ENCODE results near the gene GOLGA6L1.
"Not testable (repeated sequence)": the region's sequence is repeated elsewhere in the genome, so short reads cannot be mapped to it uniquely, and the experiment has no call there.

The GOLGA6L1 gene

DNA sequence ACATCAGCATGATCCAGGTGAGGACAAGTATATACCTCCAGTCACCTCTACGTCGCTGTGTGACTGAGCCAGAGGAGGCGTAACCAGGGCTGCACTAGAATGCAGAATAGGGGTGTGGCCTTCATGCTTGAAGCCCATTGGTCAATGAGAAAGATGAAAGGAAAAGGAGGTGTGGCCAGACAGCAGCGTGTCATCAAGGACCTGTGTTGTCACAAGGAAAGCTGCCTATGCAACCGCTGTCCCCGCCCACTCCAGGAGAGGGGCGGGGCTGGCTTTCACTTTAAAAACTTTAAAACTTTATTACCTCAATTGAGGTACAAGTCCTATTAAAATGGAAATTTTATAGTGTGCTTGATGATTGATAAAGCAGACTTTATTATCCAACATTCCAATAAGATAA, at the start of gene GOLGA6L1:
Gene GOLGA6L1 (minus strand): TSS at position 101 of the 400 bp plus-strand sequence. CDS start 91 bp downstream, at position 10.
- DNase-seq, result not testable (repeated sequence)

DNA sequence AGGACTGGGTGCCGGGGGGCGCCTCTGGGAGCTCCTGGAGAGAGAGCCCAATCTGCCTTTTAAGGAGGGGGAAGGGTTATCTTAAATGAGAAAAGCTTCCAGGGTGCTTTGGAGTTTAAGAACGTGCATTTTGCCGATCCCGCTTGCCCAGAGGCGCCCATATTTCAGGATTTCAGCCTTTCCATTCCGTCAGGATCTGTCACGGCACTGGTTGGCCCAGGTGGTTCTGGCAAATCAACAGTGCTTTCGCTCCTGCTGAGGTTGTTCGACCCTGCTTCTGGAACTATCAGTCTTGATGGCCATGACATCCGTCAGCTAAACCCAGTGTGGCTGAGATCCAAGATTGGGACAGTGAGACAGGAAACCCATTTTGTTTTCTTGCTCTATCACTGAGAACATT, 44.6 kb upstream of the GOLGA6L1 start:
- not testable (repeated sequence) for DNase-seq

DNA sequence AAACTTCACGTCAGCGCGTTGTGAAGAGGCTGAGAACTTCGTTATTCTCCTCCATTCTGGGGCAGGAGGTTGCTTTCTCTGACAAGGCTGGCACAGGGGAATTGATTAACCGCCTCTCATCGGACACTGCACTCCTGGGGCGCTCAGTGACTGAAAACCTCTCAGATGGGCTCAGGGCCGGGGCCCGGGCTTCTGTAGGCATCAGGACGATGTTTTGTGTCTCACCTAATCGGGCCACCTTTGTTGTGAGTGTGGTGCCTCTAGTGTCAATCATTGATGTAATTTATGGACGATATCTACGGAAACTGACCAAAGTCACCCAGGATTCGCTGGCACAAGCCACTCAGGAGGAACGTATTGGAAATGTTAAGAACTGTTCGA, 43.9 kb upstream of the GOLGA6L1 start:
- not testable (repeated sequence) for DNase-seq

DNA sequence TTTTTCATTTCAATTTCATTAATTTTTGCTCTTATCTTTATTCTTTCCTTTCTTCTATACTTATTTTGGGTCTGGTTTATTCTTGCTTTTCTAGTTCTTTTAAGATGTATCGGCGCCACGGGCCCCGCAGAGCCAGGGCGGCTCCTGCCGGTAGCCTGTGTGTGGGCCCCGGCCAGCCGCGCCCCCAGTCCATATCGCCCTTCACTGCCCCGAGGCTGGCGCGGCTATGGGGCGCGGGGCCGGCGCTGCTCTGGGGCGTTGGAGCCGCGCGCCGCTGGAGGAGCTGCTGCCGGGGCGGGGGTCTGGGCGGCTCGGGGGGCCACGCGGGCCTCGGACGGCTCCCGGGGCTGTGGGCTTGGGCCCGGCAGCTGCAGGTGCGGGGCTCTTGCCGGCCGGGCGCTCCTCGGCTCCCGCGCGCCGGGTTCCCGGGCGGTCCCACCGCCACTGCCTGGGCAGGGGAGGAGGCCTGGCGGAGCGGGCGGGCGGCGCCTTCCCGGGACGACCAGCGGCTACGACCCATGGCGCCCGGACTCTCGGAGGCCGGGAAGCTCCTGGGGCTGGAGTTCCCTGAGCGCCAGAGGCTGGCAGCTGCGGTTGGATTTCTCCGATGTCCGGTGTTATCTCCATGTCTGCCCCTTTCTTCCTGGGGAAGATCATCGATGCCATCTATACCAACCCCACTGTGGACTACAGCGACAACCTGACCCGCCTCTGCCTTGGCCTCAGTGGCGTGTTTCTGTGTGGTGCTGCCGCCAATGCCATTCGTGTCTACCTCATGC, 43.3 kb upstream of the GOLGA6L1 start:
- DNase-seq, result not testable (repeated sequence)

DNA sequence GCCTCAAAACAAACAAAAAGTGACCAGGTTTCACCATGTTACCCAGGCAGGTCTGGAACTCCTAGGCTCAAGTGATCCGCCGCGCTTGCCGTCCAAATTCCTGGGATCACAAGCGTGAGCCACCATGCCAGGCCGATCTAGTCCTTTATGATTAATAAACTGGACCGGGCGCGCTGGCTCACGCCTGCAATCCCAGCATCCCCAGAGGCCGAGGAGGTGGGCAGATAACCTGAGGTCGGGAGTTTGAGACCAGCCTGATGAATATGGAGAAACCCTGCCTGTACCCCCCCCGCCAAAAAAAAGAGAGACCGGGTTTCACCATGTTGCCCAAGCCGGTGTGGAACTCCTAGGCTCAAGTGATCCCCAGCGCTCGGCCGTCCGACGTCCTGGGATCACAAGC, 40.1 kb upstream of the GOLGA6L1 start:
- not testable (repeated sequence) for DNase-seq

- DNase-seq, result not testable (repeated sequence)
These were observed 39.0 kb upstream of the GOLGA6L1 start for GRCh38 chr15:23175606-23176005.

DNA sequence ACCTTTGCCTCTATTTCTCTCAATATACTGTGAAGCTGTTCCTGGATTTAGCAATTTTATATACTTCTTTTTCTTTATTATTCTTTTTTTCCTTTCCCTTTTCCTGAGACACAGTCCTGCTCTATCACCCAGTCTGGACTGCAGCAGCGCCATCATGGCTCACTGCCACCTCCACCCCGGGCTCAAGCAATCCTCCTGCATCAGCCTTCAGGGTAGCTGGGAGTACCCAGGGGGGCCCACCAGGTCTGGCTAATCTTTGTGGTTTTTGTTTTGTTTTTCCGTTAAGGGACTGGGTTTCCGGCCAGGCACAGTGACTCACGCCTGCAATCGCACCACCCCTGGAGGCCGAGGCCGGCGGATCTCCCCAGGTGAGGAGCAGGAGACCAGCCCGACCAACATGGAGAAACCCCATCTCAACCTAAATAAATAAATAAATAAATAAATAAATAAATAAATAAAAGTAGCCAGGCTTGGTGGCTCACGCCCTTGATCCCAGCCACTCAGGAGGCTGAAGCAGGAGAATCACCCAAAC, 38.1 kb upstream of the GOLGA6L1 start:
- not testable (repeated sequence) for DNase-seq

- DNase-seq, result not testable (repeated sequence)
These were observed 3.8 kb downstream of the GOLGA6L1 start for GRCh38 chr15:23132787-23133186.

- DNase-seq, result no peak
These were observed 18.4 kb downstream of the GOLGA6L1 start for GRCh38 chr15:23118208-23118607.

DNA sequence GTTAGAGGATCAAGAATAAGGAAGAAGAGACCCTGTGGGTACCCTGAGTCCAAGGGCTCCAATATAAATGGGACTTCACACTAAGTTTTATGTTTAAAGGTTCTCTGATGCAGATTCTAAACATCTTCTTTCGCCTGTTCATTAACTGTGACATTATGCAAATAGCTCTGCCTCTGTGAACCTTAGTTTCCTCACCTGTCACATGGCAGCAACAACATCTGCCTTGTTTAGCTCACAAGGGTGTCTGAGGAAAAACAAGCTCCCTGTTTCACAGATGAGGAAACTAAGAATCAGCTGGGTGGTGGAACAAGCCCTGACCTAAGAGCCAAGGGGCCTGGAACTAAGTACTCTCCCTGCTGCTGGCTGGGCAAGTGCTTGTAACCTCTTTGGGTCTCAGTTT, 40.8 kb downstream of the GOLGA6L1 start:
- no peak for DNase-seq

DNA sequence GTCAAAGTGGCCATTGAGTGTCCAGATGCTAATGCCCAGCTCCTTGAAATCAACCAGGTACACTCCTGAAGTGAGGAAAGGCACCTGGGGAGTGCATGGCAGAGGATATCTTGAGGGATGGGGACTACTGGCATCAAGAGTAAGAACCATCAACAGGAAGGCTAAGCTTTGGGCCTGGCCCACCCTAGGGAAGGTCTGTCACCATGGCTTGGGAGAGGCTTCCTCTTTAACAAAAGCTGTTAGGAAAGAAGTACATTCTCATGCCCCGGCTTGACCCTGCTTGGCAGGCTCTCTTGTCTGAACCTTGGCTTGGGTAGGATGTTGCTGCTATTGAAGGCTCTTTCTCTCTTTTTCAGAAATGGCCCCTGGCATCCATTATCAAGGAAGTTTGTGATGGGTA, 53.5 kb downstream of the GOLGA6L1 start:
- no peak for DNase-seq

DNA sequence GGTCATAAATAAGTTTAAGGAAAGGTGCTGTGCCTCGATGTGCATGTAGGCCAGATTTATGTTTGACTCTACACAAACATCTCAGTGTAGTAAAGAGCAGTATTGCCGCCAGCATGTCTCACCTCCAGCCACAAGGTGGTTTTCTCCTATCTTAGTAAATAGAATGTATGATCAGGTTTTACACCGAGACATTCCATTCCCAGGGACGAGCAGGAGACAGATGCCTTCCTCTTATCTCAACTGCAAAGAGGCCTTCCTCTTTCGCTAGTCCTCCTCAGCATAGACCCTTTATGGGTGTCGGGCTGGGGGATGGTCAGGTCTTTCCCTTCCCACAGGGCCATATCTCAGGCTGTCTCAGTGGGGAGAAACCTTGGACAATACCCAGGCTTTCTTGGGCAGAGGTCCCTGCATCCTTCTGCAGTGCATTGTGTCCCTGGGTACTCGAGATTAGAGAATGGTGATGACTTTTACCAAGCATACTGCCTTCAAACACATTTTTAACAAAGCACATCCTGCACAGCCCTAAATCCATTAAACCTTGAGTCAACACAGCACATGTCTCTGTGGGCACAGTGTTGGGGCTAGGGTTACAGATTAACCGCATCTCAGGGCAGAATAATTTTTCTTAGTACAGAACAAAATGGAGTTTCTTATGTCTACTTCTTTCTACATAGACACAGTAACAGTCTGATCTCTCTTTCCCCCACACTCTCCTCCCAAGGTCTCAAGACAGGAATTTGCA, 54.5 kb downstream of the GOLGA6L1 start:
- not testable (repeated sequence) for DNase-seq

DNA sequence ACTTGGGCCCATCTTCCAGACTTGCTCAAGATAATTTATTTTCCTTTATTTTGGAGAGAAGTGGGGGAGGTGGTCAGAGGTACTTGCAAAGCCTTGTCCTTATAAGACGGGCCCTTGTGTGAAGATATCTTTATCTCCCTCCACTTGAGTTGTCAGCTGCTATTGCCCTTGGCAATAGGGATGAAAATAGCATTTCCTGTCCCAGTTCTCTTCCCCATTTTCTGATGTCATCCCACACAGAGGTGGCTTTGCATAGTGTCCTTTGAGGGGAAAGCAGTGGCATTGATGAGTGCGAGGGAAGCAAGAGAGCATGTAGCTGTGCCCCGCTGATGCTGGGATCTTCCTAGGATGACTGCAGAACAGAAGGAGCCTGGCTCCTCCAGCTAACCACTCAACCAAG, 55.4 kb downstream of the GOLGA6L1 start:
- DNase-seq, result no peak

DNA sequence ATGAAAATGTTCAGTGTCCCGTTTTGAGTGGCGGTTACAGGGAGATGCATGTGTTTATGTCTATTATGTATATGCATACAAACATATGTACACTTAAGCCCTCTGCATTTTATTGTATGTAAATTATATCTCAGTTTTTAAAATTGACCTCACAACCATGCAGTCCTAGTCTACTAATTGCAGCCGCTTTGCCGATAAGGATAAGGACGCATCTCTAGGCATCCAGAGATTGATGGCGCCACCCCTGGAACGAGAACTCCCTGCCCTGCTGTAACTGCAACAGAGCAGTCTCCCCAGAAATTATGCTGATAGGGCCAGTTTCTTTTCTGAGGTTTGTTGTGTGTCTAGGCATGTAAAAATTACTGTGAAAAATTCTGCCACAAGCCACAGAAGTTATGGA, 56.9 kb downstream of the GOLGA6L1 start:
- no peak for DNase-seq

All from NCI-H446 treated with DMSO at 0.1 percent for 48 hours (cell line).